Suprapubic skin (tissue), 3 donors: ENCODE data around the gene ALDH1A1.

ENCODE experiments used
- CTCF ChIP-seq, 2 donors: fragments of 200-600 bp in 1 of 2; fragments of 450-650 bp in 1 of 2; sonication (generic) in 1 of 2; IDR thresholded peaks; one replicate each; pipeline ENCODE4 v1.5.1; 2016 to 2019; ENCODE audit warnings: antibody characterized with exemption in 2 of 2, mild to moderate bottlenecking in 1 of 2, moderate library complexity in 1 of 2
- POLR2AphosphoS5 ChIP-seq, 3 donors: sonication (generic); formaldehyde crosslinking; IDR thresholded peaks; one replicate each; pipeline ENCODE4 v1.6.1; 2017; ENCODE audit warnings: antibody characterized with exemption in 3 of 3

DNA sequence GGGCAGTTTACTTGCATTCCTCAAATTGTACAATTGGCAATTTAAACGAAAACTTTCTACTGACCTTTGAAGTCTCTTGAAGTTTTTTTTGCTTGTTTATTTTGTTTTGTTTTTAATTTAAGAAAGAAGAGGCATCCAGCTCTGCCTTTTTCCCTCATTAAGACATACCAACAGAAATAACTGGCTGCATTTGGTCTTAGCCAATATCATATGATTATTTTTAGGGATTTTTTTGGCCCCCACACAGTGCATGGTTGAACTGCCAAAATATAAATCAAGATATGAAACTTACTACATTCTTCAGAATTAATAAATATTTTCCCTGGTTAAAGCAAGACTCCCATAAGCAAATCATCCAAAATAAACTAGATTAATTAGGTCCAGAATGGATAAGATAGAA, 79.4 kb downstream of the ALDH1A1 start:
- TF ChIP-seq CTCF (IDR thresholded peaks at IDR 0.05) (no peak), POLR2AphosphoS5 (IDR thresholded peaks at IDR 0.05) (no peak)
